HG02870 (cell line): Measurements from ENCODE around the gene SULT2A1.
"Not testable (repeated sequence)": the region's sequence is repeated elsewhere in the genome, so short reads cannot be mapped to it uniquely, and the experiment has no call there.

Experiments
- ATAC-seq: cut with Tn5 transposase; IDR thresholded peaks from one replicate; pipeline ENCODE4 v1.9.1; 2021; ENCODE audit warnings: mild to moderate bottlenecking, moderate library complexity; ENCODE audit not compliant: unreplicated experiment

SULT2A1 gene

GRCh38 chr19:47886010-47886559 lies at the start of gene SULT2A1:
Gene SULT2A1, minus strand, starts transcription at chr19:47886315. Its CDS starts 58 bp downstream, at chr19:47886257.
- no peak for ATAC-seq

GRCh38 chr19:47928581-47928980 lies 42.5 kb upstream of the SULT2A1 start:
- not testable (repeated sequence) for ATAC-seq

- ATAC-seq, result not testable (repeated sequence)
These were observed 34.0 kb upstream of the SULT2A1 start for GRCh38 chr19:47920107-47920506.

- ATAC-seq, result not testable (repeated sequence)
These were observed 24.1 kb upstream of the SULT2A1 start for GRCh38 chr19:47910191-47910590.

- ATAC-seq, result not testable (repeated sequence)
These were observed 23.2 kb upstream of the SULT2A1 start for GRCh38 chr19:47909350-47909749.

- ATAC-seq, result no peak
These were observed 15.3 kb upstream of the SULT2A1 start for GRCh38 chr19:47901370-47901769.

- ATAC-seq, result no peak
These were observed 13.2 kb upstream of the SULT2A1 start for GRCh38 chr19:47899335-47899734.

- ATAC-seq, result no peak
These were observed 11.7 kb upstream of the SULT2A1 start for GRCh38 chr19:47897861-47898260.

GRCh38 chr19:47896773-47897172 lies 10.7 kb upstream of the SULT2A1 start:
- no peak for ATAC-seq

- no peak for ATAC-seq
These were observed 9.9 kb upstream of the SULT2A1 start for GRCh38 chr19:47896019-47896418.

- ATAC-seq, result no peak
These were observed 9.2 kb upstream of the SULT2A1 start for GRCh38 chr19:47895165-47895782.

- ATAC-seq, result no peak
These were observed 6.0 kb upstream of the SULT2A1 start for GRCh38 chr19:47891923-47892666.

GRCh38 chr19:47891622-47891922 lies 5.5 kb upstream of the SULT2A1 start:
- ATAC-seq, result no peak

- ATAC-seq, result no peak
These were observed 4.9 kb upstream of the SULT2A1 start for GRCh38 chr19:47890865-47891621.

GRCh38 chr19:47885067-47885463 lies 1.1 kb downstream of the SULT2A1 start:
- no peak for ATAC-seq

GRCh38 chr19:47882890-47883289 lies 3.2 kb downstream of the SULT2A1 start:
- no peak for ATAC-seq

- no peak for ATAC-seq
These were observed 4.4 kb downstream of the SULT2A1 start for GRCh38 chr19:47881757-47882156.

GRCh38 chr19:47879385-47879784 lies 6.7 kb downstream of the SULT2A1 start:
- not testable (repeated sequence) for ATAC-seq

GRCh38 chr19:47878906-47879305 lies 7.2 kb downstream of the SULT2A1 start:
- ATAC-seq, result no peak

GRCh38 chr19:47865166-47865565 lies 20.9 kb downstream of the SULT2A1 start:
- ATAC-seq, result no peak

- no peak for ATAC-seq
These were observed 22.6 kb downstream of the SULT2A1 start for GRCh38 chr19:47863514-47863936.

- no peak for ATAC-seq
These were observed 24.5 kb downstream of the SULT2A1 start for GRCh38 chr19:47861630-47862029.
